Activated CD8-positive, alpha-beta T cell treated with anti-CD3 and anti-CD28 coated beads, Interleukin-2, amount 10 ng/mL, durations not matched to agents 7 days and 5 days (primary cell): ENCODE results near the gene FAM120AOS. TPM values are rescaled to one million over a fixed set of nuclear protein-coding genes. Genes with fewer than 3 reads are reported as not detected.
"Not testable (repeated sequence)": the region's sequence is repeated elsewhere in the genome, so short reads cannot be mapped to it uniquely, and the experiment has no call there.

Experiments
- ATAC-seq: fragments of 150-1000 bp; cut with Tn5 transposase; one replicate; pipeline ENCODE4 v1.10.0; 2021; ENCODE audit warnings: moderate library complexity
- CTCF ChIA-PET: fragments of 350-600 bp; sonication (Branson Sonifier 250); formaldehyde crosslinking; loops from one replicate; lab custom pipeline; 2021; ENCODE audit warnings: antibody characterized with exemption; lab: Charles Lee
- POLR2A ChIA-PET: fragments of 350-600 bp; sonication (Branson Sonifier 250); formaldehyde crosslinking; loops from one replicate; lab custom pipeline; 2021; ENCODE audit warnings: antibody characterized with exemption; lab: Charles Lee
- DNase-seq: peaks from one replicate; pipeline ENCODE4 v3.0.0-alpha.2; 2020
- H3K27ac Mint-ChIP-seq: one replicate; pipeline ENCODE4 v1.8.0; 2021; ENCODE audit warnings: mild to moderate bottlenecking, mixed read lengths
- H3K27me3 Mint-ChIP-seq: one replicate; pipeline ENCODE4 v1.8.0; 2021; ENCODE audit warnings: low read depth, mixed read lengths
- H3K36me3 Mint-ChIP-seq: one replicate; pipeline ENCODE4 v1.8.0; 2021; ENCODE audit warnings: low read depth, mixed read lengths
- H3K4me1 Mint-ChIP-seq: one replicate; pipeline ENCODE4 v1.8.0; 2021; ENCODE audit warnings: low read depth, mixed read lengths
- H3K4me3 Mint-ChIP-seq: one replicate; pipeline ENCODE4 v1.8.0; 2021; ENCODE audit warnings: mild to moderate bottlenecking, mixed read lengths
- H3K9me3 Mint-ChIP-seq: one replicate; pipeline ENCODE4 v1.8.0; 2022; ENCODE audit warnings: mixed read lengths; ENCODE audit not compliant: insufficient read depth
- total RNA-seq, 2 experiments: library from RNA; stranded (reverse); gene quantifications; one replicate each; pipeline ENCODE4 v1.2.3, GENCODE V29; 2021

FAM120AOS gene
- total RNA-seq, 2 experiments from 2014 or later, result 35.1 to 36.5 TPM

- POLR2A ChIA-PET, result no interaction called here
These were observed 3.6 kb upstream of the FAM120AOS start for GRCh38 chr9:93457006-93457405.

GRCh38 chr9:93456504-93456903 lies 3.1 kb upstream of the FAM120AOS start:
- Mint-ChIP-seq H3K27ac (peak overlapping the region; percentile 59), H3K9me3 (no peaks in the 10 kb centered on the region), H3K4me3 (no peak overlapping the region), H3K27me3 (no peaks in the 10 kb centered on the region), H3K4me1 (peaks cover 64% of the 10 kb centered on the region), H3K36me3 (peaks cover 68% of the 10 kb centered on the region)
- POLR2A ChIA-PET, result no interaction called here
- DNase-seq (no peak), ATAC-seq (no peak)
- CTCF ChIA-PET, result interaction anchor here (1.5 to 2.0 kb wide), 2 partner anchors 9 to 110 kb away, joined by 6 to 10 read pairs; no protein-coding TSS in a partner anchor

More at GRCh38 chr9:93457006-93457405, 3.6 kb upstream of the FAM120AOS start:
- H3K27me3 Mint-ChIP-seq, result no peaks in the 10 kb centered on the region
- CTCF ChIA-PET, result interaction anchor here (1.5 to 2.0 kb wide), 2 partner anchors 8 to 109 kb away, joined by 6 to 10 read pairs; no protein-coding TSS in a partner anchor
- ATAC-seq, result no peak
- DNase-seq, result no peak
- H3K4me3 Mint-ChIP-seq, result no peak overlapping the region
- H3K36me3 Mint-ChIP-seq, result peaks cover 68% of the 10 kb centered on the region
- no peak overlapping the region for H3K27ac Mint-ChIP-seq
- no peaks in the 10 kb centered on the region for H3K9me3 Mint-ChIP-seq
- H3K4me1 Mint-ChIP-seq, result peaks cover 67% of the 10 kb centered on the region

GRCh38 chr9:93456022-93456421 lies 2.6 kb upstream of the FAM120AOS start:
- Mint-ChIP-seq H3K36me3 (peaks cover 67% of the 10 kb centered on the region), H3K4me1 (peaks cover 62% of the 10 kb centered on the region), H3K4me3 (no peak overlapping the region), H3K27me3 (no peaks in the 10 kb centered on the region), H3K27ac (peak overlapping the region; percentile 59), H3K9me3 (no peaks in the 10 kb centered on the region)
- ChIA-PET POLR2A (interaction anchor here (0.8 kb wide), 1 partner anchor 110 kb away, joined by 3 read pairs; no protein-coding TSS in a partner anchor), CTCF (interaction anchor here (1.5 to 2.0 kb wide), 2 partner anchors 9 to 110 kb away, joined by 6 to 10 read pairs; no protein-coding TSS in a partner anchor)
- DNase-seq, result no peak
- ATAC-seq, result no peak

GRCh38 chr9:93452710-93453046 lies 703 bp downstream of the FAM120AOS start:
- peak; percentile 6 for ATAC-seq

GRCh38 chr9:93451849-93452709 lies 1.3 kb downstream of the FAM120AOS start:
- ATAC-seq (peak; percentile 16), DNase-seq (peak; percentile 58)
- Mint-ChIP-seq H3K27me3 (no peaks in the 10 kb centered on the region), H3K36me3 (peaks cover 63% of the 10 kb centered on the region), H3K4me1 (peaks cover 55% of the 10 kb centered on the region), H3K9me3 (no peaks in the 10 kb centered on the region), H3K27ac (peak overlapping the region; percentile 92), H3K4me3 (peak overlapping the region; percentile 89)
- CTCF ChIA-PET, result interaction anchor here (1.4 kb wide), 1 partner anchor 16 kb away, joined by 4 read pairs; no protein-coding TSS in a partner anchor
- POLR2A ChIA-PET, result interaction anchor here (1.1 to 2.6 kb wide), 4 partner anchors 12 to 114 kb away, joined by 3 to 32 read pairs (median 12); no protein-coding TSS in a partner anchor

More at GRCh38 chr9:93452710-93453046, 703 bp downstream of the FAM120AOS start:
- POLR2A ChIA-PET, result interaction anchor here (1.0 to 2.4 kb wide), 4 partner anchors 12 to 114 kb away, joined by 4 to 50 read pairs (median 9); no protein-coding TSS in a partner anchor
- DNase-seq, result peak; percentile 30
- H3K36me3 Mint-ChIP-seq, result peaks cover 60% of the 10 kb centered on the region
- H3K27me3 Mint-ChIP-seq, result no peaks in the 10 kb centered on the region
- peaks cover 55% of the 10 kb centered on the region for H3K4me1 Mint-ChIP-seq
- H3K4me3 Mint-ChIP-seq, result peak overlapping the region; percentile 89
- CTCF ChIA-PET, result interaction anchor here (0.7 to 2.8 kb wide), 4 partner anchors 11 to 344 kb away, joined by 3 to 42 read pairs (median 20); no protein-coding TSS in a partner anchor
- peak overlapping the region; percentile 92 for H3K27ac Mint-ChIP-seq
- no peaks in the 10 kb centered on the region for H3K9me3 Mint-ChIP-seq

GRCh38 chr9:93450945-93451815 lies 2.2 kb downstream of the FAM120AOS start, which contains the start of gene FAM120A:
TSS of gene FAM120A (plus strand) at chr9:93451685. CDS start at chr9:93451916, 231 bp downstream.
- CTCF ChIA-PET, result interaction anchor here (0.8 to 1.4 kb wide), 5 partner anchors 13 to 342 kb away, joined by 3 to 5 read pairs (median 4); no protein-coding TSS in a partner anchor
- H3K4me1 Mint-ChIP-seq, result peaks cover 48% of the 10 kb centered on the region

GRCh38 chr9:93447655-93448054 lies 5.7 kb downstream of the FAM120AOS start:
- no peaks in the 10 kb centered on the region for H3K9me3 Mint-ChIP-seq
- peaks cover 56% of the 10 kb centered on the region for H3K36me3 Mint-ChIP-seq
- POLR2A ChIA-PET, result interaction anchor here (0.9 kb wide), 1 partner anchor 119 kb away, joined by 4 read pairs; no protein-coding TSS in a partner anchor
- ATAC-seq (no peak), DNase-seq (no peak)
- H3K4me3 Mint-ChIP-seq, result no peak overlapping the region
- CTCF ChIA-PET, result interaction anchor here (1.2 to 2.2 kb wide), 3 partner anchors 17 to 491 kb away, joined by 3 to 8 read pairs (median 6); no protein-coding TSS in a partner anchor
- H3K4me1 Mint-ChIP-seq, result peaks cover 29% of the 10 kb centered on the region
- H3K27me3 Mint-ChIP-seq, result no peaks in the 10 kb centered on the region
- H3K27ac Mint-ChIP-seq, result no peak overlapping the region

More at GRCh38 chr9:93450945-93451815, 2.2 kb downstream of the FAM120AOS start, which contains the start of gene FAM120A:
- Mint-ChIP-seq H3K4me3 (peak within 1 kb of the TSS; percentile 89), H3K27ac (peak within 1 kb of the TSS; percentile 92), H3K27me3 (no peaks in the 10 kb centered on the region), H3K36me3 (peaks cover 69% of the 10 kb centered on the region), H3K9me3 (no peaks in the 10 kb centered on the region)
- DNase-seq (peak; percentile 77), ATAC-seq (peak; percentile 77)
- POLR2A ChIA-PET, result interaction anchor here (1.0 to 2.6 kb wide), 5 partner anchors 13 to 962 kb away, joined by 3 to 32 read pairs (median 7); no protein-coding TSS in a partner anchor

- Mint-ChIP-seq H3K9me3 (no peaks in the 10 kb centered on the region), H3K4me1 (peaks cover 29% of the 10 kb centered on the region), H3K4me3 (no peak overlapping the region), H3K27ac (no peak overlapping the region), H3K36me3 (peaks cover 51% of the 10 kb centered on the region), H3K27me3 (no peaks in the 10 kb centered on the region)
- CTCF ChIA-PET, result interaction anchor here (1.6 kb wide), 1 partner anchor 120 kb away, joined by 8 read pairs; no protein-coding TSS in a partner anchor
- DNase-seq (no peak), ATAC-seq (no peak)
- POLR2A ChIA-PET, result no interaction called here
These were observed 7.3 kb downstream of the FAM120AOS start for GRCh38 chr9:93446073-93446472.

GRCh38 chr9:93440896-93441580 lies 12.3 kb downstream of the FAM120AOS start:
- no peak overlapping the region for H3K27ac Mint-ChIP-seq
- peaks cover 15% of the 10 kb centered on the region for H3K36me3 Mint-ChIP-seq
- ChIA-PET POLR2A (interaction anchor here (1.2 kb wide), 1 partner anchor 111 kb away, joined by 3 read pairs; no protein-coding TSS in a partner anchor), CTCF (interaction anchor here (1.1 kb wide), 1 partner anchor 36 kb away, joined by 4 read pairs; no protein-coding TSS in a partner anchor)
- H3K9me3 Mint-ChIP-seq, result no peaks in the 10 kb centered on the region
- DNase-seq (no peak), ATAC-seq (no peak)
- H3K4me1 Mint-ChIP-seq, result no peaks in the 10 kb centered on the region
- H3K4me3 Mint-ChIP-seq, result no peak overlapping the region
- H3K27me3 Mint-ChIP-seq, result no peaks in the 10 kb centered on the region

GRCh38 chr9:93439301-93439700 lies 14.1 kb downstream of the FAM120AOS start:
- H3K9me3 Mint-ChIP-seq, ATAC-seq, DNase-seq, H3K27me3 Mint-ChIP-seq, CTCF ChIA-PET, H3K27ac Mint-ChIP-seq, H3K36me3 Mint-ChIP-seq, H3K4me3 Mint-ChIP-seq, POLR2A ChIA-PET, H3K4me1 Mint-ChIP-seq: not testable (repeated sequence)
